GM18909 (cell line): ENCODE results near the gene CD163.
A peak's percentile ranks its signal among the peaks of the same experiment; 100 is the strongest.
"Not testable (repeated sequence)": the region's sequence is repeated elsewhere in the genome, so short reads cannot be mapped to it uniquely, and the experiment has no call there.

Experiments
- ATAC-seq: cut with Tn5 transposase; IDR thresholded peaks from one replicate; pipeline ENCODE4 v1.9.1; 2021; ENCODE audit warnings: mild to moderate bottlenecking; ENCODE audit not compliant: unreplicated experiment, poor library complexity

CD163 gene

GRCh38 chr12:7503686-7504415, at the start of gene CD163:
CD163 (minus strand) TSS chr12:7503777; CDS start chr12:7503690, 87 bp downstream.
- ATAC-seq = no peak

- ATAC-seq = no peak
These were observed 39.2 kb upstream of the CD163 start for GRCh38 chr12:7542813-7543212.

DNA sequence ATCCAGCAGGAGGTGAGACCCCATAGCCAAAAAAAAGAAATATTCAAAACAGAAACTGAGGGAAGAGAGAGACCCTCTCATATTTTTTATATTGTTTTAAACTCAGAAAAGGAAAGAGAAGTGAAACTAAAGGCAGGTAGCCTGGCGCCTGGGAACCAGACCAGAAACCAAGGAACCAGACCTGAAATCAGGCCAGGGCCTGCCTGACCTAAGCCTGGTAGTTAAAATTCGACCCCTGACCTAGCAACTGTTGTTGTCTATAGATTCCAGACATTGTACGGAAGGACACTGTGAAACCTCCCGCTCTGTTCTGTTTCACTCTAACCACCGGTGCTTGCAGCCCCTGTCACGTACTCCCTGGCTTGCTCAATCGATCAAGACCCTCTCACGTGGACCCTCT, 38.5 kb upstream of the CD163 start:
- ATAC-seq = no peak

DNA sequence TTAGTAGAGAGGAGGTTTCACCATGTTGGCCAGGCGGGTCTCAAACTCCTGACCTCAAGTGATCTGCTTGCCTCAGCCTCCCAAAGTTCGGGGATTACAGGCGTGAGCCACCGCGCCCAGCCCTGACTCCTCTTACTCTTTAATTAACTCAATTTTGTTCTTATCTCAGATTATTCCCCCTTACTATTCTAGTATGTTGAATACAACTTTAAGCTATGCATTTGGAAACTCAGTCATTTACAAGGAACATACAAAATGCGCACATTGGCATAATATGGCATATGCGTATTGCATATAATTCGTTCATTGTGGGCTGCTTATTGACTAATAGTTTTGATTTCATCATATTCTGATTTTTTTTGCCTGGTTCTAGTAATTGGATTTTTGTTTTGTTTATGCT, 10.8 kb upstream of the CD163 start:
- ATAC-seq = no peak

DNA sequence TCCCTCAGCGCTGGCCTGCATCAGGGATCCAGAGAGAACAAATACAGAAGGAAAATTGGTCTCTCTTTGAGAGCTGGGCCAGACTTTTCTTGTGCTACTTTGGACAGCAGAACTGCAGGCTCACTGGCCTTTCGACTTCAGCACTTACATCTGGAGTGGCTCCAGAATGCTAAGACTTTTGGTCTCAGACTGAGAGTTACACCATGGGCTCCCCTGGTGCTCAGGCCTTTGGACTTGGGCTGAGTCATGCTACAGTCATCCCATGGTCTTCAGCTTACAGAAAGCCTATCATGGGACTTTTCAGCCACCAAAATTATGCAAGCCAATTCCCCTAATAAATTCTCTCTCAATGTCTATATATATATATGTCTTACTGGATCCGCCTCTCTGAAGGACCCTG, 9.0 kb upstream of the CD163 start:
- no peak for ATAC-seq

DNA sequence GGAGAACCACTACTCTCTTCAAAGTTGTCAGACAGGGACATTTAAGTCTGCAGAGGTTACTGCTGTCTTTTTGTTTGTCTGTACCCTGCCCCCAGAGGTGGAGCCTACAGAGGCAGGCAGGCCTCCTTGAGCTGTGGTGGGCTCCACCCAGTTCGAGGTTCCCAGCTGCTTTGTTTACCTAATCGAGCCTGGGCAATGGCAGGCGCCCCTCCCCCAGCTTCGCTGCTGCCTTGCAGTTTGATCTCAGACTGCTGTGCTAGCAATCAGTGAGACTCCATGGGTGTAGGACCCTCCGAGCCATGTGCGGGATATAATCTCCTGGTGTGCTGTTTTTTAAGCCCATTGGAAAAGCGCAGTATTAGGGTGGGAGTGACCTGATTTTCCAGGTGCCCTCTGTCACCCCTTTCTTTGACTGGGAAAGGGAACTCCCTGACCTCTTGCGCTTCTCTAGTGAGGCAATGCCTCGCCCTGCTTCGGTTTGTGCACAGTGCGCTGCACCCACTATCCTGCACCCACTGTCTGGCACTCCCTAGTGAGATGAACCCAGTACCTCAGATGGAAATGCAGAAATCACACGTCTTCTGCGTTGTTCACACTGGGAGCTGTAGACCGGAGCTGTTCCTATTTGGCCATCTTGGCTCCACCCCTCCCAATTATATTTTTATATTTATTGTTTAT, 6.4 kb upstream of the CD163 start:
- not testable (repeated sequence) for ATAC-seq

GRCh38 chr12:7502612-7503011, 965 bp downstream of the CD163 start:
- no peak for ATAC-seq

DNA sequence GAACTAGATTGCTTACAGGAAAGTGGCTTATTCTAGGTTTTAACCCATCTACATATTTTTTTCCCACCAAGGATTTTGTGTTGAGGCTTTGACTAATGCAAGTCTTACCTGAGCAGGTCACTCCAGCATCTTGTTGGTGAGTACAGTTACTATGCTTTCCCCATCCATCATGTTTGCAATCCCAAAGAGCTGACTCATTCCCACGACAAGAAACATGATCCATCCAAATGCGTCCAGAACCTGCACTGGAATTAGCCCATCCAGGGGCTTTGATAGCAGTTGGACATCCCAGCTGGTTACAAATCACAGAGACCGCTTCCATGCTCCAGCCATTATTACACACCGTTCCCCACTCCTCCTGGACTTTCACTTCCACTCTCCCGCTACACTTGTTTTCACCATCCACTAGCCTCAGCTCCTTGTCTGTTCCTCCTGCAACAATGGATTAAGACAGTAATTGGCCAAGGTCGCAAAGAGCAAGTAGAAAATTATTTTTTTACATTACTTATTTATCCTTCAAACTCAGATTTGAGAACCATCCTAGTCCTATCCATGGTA, 2.5 kb downstream of the CD163 start:
- ATAC-seq = no peak

DNA sequence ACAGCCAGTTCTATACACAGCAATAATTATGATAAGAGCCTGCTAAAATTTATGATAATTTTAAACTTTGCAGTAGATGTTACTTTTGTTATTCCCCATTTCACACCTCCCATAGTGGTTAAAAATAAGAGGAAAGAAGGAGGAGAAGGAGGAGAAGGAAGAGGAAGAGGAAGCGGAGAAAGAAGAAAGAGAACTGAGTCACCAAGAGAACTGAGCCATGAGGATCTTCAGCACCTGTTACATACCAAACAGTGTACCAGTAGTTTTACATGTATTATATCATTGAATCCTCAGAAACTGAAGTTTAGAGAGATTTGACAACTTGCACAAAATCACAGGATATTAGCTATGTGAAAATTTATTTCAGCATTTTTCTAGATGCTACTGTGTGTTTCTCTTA, 3.9 kb downstream of the CD163 start:
- ATAC-seq = no peak

GRCh38 chr12:7498809-7499208, 4.8 kb downstream of the CD163 start:
- ATAC-seq = no peak

GRCh38 chr12:7497661-7498060, 5.9 kb downstream of the CD163 start:
- ATAC-seq = no peak

DNA sequence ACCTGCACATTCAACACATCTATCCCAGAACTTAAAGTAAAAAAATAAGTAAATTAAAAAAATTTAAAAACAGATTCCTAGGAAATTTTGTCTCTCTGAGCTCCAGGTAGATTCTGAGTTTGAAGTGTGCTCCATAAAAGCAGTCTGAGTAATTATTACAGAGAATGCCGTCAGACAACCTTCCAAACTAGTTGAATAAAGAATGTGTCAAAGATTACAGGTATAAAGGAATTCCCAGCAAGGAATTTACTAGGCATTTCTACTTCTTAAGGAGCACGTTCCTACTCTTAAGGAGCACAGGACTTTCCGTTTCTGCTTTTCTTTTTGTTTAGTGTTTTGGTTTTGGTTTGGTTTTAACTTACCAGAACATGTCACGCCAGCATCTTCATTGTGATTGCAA, 7.1 kb downstream of the CD163 start:
- ATAC-seq = no peak

DNA sequence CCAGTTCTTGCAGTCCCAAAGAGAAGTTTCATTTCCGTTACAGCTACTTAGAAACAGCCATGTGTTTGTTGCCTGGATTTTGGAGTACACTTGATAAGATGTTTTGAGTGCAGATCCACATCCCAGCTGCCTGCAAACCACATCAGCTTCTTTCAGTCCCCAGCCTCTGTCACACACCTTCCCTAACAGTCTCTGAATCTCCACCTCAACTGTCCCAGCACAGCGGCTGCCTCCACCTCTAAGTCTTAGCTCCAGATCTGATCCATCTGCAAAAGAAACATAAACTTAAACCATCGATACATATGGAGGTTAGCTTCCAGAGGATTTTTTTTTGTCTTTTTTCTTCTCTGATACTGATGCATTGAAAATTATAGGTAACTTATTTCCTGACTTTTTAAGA, 8.4 kb downstream of the CD163 start:
- no peak for ATAC-seq

DNA sequence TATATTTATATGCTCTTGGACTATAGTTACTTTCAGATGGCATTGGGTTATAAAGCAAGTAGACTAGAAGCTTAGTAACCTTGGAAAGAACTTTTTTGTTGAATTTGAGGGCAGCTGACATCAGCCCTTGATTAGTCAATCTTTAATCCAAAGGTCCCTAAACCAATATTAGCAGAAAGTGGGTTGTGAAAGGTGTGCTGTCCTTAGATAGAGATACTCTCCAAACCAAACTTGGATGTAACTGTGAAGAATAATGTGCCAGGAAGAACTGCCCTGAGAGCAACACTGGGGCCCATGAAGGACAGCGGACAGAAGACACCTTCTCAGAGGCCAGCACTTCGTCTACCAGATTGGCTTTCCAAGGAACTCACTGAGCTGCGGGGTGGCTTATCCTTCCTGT, 10.6 kb downstream of the CD163 start:
- no peak for ATAC-seq

DNA sequence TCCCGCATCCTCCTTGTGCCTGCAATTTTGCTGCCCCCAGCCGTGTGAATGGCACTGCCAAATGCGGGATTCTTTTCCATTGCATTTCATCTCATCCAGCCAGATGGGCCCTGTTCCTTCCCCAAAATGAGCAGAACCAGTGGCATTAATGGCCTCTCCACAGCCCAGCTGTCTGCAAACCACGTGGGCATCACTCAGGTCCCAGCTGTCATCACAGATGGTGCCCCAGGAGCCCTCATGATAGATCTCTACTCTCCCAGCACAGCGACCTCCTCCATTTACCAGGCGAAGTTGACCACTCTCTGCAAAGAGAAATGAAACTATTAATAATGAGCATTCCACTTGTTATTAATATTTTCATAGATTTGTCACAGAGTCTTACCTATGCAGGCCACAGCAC, 17.1 kb downstream of the CD163 start:
- ATAC-seq = no peak

GRCh38 chr12:7485095-7485494, 18.5 kb downstream of the CD163 start:
- ATAC-seq = no peak

DNA sequence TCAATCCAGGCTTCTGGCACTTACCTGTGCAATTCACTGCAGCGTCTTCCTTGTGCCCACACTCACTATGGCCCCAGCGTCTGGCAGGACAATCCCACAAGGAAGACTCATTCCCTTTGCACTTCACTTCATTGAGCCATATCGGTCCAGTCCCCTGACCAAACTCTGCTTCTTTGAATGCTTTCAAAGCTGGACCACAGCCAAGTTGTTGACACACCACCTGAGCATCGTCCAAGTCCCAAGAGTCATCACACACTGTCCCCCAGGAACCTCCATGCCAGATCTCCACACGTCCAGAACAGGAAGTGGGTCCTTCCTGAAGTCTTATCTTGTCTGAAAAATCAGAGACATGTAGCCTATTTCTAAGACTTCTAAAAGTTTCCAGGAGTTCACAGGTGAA, 20.2 kb downstream of the CD163 start:
- no peak for ATAC-seq

- ATAC-seq = no peak
These were observed 23.8 kb downstream of the CD163 start for GRCh38 chr12:7479771-7480170.

GRCh38 chr12:7472060-7472459, 31.5 kb downstream of the CD163 start:
- ATAC-seq = no peak

GRCh38 chr12:7460375-7461259, 43.0 kb downstream of the CD163 start:
- ATAC-seq = peak; percentile 57

GRCh38 chr12:7459973-7460372, 43.6 kb downstream of the CD163 start:
- ATAC-seq = no peak
